GM21619 (cell line): ENCODE measurements around the gene SPDYC.

Source experiments
- ATAC-seq: cut with Tn5 transposase; IDR thresholded peaks from one replicate; pipeline ENCODE4 v1.9.1; 2021; ENCODE audit not compliant: unreplicated experiment

SPDYC gene

DNA sequence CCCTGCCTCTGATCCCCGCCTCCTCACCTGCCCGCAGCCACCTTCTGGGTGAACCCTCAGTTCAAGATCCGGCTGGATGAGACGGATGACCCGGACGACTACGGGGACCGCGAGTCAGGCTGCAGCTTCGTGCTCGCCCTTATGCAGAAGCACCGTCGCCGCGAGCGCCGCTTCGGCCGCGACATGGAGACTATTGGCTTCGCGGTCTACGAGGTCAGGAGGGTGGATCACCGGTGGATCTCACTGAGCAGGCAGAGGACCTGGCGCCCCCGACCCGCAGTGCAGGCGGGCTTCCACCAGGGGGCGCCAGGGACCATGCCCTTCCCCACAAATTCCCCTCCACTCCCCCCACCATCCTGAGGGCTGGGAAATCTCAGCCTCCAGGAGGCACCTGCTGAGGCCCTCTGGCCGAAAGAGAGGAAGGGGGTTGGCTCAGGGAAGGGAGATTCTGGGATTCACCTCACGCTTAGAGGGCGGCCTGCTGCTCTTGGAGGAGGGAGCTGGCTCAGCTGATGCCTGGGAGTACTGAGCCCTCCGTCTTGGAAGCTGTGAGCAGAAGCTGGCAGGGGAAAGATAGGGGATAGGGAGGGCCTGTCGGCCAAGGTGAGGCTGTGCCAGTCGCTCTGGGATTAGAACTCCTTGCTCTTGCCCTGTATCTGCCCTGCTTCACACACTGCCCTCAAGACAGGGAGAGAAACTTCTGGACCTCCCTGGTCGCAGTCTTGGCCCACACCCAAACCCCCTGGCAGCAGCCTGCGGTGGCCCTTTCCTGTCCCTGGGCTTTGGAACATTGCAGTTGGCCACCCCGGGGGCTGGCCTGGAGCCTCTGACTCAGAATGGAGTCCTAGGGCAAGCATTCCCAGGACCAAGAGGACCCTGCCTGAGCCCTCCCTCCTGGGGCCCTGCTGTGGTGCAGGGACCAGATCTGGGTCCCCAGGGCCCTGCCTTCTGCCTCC, 34.9 kb downstream of the SPDYC start:
- no peak for ATAC-seq

DNA sequence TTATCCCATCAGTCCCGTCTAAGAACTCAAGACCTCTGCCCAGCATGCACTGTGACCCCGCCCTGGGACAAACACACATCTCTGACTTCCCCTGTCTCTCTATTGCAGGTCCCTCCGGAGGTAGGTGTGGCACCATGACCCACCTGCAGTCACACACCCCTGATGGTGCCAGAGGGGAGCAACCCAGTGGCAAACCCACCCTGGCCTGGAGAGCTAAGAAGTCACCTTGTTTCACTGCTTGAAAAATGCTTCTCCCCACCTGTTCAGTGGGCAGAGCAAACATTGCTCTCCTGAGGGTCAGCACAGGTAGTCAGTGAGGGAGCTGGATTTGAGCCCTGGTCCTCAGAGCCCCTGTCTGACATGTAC, 35.6 kb downstream of the SPDYC start:
- no peak for ATAC-seq

DNA sequence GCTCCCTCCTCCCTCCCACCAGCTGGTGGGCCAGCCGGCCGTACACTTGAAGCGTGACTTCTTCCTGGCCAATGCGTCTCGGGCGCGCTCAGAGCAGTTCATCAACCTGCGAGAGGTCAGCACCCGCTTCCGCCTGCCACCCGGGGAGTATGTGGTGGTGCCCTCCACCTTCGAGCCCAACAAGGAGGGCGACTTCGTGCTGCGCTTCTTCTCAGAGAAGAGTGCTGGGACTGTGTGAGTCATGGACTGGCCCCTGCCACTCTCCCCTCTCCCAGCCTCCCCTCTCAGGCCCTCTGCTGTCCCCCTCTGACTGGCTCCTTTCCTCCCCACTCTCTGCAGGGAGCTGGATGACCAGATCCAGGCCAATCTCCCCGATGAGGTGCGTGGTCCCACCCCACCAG, 36.4 kb downstream of the SPDYC start:
- ATAC-seq, result no peak

DNA sequence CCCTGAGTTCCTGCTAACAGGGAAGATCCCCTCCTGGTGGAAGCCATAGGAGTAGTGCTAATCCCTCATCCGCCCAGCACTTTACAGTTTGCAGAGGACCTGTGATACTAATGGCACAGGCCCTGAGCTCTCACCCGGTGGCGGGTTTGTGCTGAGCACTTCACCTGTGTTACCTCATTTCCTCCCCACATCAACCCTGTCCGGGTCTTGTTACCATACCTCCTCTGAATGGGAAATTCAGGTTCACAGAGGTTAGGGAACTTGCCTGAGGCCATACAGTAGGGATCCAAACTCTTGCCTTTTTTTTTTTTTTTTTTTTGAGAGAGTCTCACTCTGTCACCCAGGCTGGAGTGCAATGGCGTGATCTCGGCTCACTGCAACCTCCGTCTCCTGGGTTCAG, 36.9 kb downstream of the SPDYC start:
- no peak for ATAC-seq

DNA sequence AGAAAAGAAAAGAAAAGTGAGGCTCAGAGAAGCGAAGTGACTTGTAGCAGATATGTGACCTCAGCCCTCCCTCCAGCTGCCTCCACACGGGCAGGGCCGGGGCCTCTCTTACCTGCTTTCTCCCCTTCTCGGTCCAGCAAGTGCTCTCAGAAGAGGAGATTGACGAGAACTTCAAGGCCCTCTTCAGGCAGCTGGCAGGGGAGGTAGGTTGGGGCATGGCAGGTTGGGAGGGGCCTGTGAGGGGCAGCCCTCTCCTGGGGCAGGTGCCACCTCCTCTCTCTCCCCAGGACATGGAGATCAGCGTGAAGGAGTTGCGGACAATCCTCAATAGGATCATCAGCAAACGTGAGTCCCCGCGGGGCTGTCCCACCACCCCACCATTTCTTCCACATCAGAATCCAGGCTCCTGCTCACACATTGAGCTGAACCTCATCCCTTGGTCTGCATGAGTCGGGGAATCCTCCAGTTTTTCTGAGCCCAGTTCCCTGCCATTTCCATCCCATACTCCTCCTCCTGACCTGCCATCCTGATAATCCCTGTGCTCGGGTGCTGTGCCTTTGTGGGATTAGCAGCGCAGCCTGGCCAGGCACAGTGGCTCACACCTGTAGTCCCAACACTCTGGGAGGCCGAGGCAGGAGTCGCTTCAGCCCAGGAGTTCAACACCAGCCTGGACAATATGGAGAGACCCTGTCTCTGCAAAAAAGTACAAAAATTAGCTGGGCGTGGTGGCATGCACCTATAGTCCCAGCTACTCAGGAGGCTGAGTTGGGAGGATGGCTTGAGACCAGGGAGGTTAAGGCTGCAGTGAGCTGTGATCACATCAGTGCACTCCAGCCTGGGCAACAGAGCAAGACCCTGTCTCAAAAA, 38.1 kb downstream of the SPDYC start:
- ATAC-seq, result no peak

DNA sequence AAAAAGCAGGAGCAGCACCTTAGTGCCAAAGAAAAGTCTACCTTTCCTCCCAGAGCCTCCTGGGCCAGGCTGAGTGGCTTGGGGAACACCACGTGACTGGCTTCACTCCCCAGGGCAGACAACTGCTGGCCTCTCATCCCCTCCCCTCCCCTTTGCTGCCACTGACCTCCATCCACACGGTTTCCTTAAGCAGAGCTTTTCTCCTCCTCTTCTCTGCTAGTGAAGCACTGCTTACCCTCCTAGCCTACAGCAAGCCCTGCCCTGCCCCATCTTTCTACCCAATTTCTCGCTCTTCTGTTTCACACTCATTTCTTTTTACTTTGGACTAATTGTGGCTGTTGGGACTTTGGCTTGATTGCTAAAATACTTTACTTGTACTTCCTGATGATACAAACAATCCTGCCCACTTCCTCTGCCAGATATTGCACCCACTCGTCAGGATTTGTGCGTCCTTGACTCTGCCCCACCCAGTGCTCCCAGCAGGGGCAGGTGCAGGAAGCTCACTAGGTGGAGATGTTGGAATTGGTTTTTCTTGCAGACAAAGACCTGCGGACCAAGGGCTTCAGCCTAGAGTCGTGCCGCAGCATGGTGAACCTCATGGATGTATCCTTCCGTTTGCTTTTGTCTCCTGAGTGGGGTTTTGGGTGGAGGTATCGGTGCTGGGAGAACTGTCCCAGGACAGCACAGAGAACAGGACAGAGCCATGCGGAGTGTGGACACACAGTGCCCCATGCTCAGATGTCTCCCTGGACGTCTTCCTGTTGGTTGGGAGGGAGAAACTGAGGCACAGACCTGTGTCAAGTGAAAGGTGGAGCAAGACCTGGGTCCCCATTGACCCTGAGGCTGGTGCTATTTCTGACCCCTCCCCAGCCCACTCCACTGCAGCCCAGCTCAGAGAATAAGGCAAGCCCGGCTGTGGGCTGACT, 39.0 kb downstream of the SPDYC start:
- ATAC-seq, result no peak

DNA sequence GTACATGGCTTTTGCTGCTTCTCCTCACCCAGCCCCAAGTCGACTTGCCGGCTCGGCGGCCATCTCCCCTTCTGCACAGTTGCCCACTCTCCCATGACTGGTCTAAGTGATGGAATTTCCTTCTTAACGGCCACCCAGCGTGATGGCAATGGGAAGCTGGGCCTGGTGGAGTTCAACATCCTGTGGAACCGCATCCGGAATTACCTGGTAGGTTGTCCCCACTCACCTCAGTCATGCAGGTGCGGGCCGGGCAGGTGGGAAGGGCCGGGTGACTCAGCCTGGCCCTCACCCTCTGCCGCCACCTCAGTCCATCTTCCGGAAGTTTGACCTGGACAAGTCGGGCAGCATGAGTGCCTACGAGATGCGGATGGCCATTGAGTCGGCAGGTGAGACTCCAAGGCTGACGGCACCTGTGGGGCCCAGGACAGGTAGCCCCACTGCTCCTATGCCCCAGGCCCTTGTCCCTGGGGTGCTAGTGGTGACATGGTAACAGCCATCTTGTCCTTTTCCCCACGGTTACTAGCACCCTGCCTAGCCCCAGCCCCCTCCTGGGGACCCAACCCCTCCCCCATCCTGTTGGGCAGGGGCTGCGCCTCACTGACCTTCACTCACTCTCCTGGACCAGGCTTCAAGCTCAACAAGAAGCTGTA, 39.8 kb downstream of the SPDYC start:
- no peak for ATAC-seq

DNA sequence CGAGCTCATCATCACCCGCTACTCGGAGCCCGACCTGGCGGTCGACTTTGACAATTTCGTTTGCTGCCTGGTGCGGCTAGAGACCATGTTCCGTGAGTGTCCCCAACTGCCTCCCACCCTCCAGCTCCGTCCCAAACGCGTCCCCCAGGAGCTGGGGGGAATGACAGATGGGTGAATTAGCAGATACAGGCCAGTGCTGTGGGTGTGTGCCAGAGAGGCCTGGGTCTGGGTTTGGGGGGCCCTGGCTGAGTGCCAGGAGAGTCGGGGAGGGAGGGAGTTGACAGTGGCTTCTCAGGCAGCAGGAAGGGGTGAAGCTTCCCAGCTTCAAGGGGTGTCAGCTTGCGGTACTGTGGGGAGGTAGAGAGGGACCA, 40.3 kb downstream of the SPDYC start:
- ATAC-seq, result no peak

DNA sequence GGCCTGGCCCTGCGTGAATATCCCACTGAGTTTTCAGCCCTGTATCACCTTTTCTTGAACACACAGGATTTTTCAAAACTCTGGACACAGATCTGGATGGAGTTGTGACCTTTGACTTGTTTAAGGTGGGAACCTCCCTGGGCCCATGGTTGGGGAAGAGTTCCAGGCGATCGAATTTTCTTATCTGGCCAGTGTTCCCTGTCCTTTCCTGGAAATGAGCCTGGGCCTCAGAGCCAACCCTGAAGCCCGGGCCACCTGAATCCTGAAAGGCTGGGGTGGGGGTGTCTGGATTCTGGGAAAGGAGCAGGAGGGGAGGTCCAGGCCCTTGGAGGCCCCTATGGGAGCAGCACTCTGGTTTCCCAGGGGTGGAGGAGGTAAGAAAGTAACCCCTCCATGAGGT, 40.7 kb downstream of the SPDYC start:
- no peak for ATAC-seq

DNA sequence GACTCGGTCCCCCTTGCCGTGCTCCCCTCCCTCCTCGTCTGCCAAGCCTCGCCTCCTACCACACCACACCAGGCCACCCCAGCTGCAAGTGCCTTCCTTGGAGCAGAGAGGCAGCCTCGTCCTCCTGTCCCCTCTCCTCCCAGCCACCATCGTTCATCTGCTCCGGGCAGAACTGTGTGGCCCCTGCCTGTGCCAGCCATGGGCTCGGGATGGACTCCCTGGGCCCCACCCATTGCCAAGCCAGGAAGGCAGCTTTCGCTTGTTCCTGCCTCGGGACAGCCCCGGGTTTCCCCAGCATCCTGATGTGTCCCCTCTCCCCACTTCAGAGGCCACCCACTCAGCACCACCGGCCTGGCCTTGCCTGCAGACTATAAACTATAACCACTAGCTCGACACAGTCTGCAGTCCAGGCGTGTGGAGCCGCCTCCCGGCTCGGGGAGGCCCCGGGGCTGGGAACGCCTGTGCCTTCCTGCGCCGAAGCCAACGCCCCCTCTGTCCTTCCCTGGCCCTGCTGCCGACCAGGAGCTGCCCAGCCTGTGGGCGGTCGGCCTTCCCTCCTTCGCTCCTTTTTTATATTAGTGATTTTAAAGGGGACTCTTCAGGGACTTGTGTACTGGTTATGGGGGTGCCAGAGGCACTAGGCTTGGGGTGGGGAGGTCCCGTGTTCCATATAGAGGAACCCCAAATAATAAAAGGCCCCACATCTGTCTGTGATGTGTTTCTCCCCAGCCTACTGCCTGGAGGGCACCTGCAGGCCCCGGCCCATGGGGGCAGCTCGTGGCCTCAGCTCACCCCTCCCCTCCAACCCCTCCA, 41.5 kb downstream of the SPDYC start:
- no peak for ATAC-seq

DNA sequence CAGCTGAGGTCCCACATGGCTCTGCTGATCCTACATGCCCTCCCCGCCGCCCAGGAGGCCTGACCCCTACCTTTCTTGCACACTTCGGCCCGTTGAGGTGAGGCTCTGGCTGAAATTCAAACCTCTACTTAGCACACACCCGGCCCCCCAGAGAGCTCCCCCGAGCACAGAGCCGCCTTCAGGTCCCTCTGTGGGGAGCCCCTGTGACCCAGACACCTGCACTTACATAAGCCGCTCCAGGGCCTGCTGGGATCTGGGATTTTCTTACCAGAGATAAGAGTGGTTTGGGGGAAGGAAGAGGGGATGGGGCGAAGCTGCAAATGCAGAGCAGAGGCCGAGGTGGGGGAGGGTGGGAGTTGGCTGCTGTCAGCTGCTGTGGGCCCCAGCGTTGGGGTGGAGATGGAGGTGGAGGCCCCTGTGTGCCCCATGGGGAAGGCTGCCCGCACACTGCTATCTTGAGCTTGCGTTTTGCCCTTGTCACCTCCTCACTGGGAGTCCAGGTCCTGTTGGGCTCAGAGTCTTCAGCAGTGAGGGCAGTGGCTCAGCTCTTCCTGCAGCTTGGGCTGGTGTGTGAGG, 42.3 kb downstream of the SPDYC start:
- no peak for ATAC-seq

DNA sequence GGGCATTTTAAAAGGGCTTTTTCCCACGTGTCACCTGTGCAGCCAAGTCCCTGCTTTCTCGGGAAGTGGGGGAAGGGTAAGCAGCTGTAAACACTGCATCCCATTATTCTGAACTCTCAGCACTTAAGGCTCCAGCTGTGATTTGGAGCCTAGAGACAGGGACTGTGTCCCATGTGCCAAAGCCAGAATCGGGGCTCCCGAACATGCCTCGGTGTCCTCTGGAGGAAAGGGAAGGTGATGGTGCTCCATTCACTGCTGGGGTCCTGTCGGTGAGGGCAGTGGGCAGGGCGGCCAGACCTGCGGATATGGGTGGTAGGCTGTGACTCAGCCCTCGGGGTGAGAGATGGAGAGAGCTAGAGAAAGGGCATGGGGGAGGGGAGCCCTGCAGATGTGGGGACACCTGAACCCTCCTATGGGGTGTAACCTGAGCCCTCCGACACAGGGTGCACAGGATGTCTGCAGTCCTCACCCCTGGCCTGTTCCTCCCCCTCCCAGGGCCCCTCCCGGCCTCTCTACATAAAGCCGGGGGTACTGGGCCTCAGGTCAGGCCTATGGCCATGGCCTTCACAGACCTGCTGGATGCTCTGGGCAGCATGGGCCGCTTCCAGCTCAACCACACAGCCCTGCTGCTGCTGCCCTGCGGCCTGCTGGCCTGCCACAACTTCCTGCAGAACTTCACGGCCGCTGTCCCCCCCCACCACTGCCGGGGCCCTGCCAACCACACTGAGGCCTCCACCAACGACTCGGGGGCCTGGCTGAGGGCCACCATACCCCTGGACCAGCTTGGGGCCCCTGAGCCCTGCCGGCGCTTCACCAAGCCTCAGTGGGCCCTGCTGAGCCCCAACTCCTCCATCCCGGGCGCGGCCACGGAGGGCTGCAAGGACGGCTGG, 43.5 kb downstream of the SPDYC start:
- no peak for ATAC-seq

DNA sequence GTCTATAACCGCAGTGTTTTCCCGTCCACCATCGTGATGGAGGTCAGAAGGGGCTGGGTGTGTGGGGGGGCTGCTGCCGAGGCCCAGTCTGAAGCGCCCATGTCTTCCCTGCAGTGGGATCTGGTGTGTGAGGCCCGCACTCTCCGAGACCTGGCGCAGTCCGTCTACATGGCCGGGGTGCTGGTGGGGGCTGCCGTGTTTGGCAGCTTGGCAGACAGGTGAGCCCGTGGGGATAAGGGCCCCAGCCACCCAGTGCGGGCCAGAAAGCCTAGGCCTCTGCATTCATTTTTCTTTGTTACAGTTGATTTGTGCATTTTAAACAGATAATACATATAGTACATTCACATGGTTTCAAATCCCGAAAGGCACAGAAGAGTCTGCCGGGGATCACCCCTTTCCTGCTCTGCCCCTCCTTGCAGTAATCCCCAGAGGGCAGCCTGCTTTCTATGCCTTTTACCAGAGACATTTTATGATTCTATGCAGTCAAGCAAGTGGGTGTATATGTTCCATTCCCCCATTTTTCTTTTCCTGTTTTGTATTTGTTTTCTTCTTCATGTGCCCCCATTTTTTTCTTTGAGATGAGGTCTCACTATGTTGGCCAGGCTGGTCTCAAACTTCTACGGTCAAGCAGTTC, 44.3 kb downstream of the SPDYC start:
- ATAC-seq, result no peak

DNA sequence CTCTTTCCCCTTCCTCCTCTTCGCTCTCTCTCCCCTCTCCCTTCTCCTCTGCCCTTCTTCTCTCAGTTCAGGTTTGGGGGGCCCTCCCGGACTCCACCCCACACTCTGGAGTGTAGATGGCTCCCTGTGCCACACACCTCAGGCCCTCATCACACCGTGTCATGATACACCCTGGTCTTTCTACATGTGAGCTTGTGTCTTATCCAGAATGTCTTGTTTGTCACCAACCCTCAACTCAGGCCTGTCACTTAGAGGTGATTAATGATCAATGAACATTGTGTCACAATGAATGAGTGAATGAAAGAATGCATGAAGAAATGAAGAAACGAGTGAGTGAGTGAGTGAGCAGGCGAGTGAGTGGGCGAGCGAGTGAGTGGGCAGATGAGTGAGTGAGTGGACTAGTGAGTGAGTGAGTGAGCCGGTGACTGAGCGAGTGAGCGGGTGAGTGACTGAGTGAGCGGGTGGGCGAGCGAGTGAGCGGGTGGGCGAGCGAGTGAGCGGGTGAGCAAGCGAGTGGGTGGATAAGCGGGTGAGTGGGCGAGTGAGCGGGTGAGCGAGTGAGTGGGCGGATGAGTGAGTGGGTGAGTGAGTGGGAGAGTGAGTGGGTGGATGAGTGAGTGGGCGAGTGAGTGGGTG, 45.5 kb downstream of the SPDYC start:
- ATAC-seq, result no peak

DNA sequence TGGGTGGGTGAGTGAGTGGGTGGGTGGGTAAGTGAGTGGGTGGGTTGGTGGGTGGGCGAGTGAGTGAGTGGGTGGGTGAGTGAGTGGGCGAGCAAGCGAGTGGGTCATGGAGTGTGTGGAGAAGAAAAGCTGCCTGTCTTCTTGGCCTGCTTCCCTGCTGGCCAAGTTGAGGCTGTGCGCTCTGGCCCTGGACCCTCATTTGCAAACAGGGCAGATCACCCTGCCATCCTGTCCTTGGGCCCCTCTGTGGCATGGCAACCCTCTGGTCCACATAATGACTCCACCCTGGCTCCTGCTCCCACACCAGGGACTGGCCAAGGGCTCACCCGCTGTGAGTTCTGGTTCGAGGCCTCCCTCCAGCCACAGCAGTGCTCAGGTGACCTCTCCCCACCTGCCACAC, 46.8 kb downstream of the SPDYC start:
- ATAC-seq, result no peak

DNA sequence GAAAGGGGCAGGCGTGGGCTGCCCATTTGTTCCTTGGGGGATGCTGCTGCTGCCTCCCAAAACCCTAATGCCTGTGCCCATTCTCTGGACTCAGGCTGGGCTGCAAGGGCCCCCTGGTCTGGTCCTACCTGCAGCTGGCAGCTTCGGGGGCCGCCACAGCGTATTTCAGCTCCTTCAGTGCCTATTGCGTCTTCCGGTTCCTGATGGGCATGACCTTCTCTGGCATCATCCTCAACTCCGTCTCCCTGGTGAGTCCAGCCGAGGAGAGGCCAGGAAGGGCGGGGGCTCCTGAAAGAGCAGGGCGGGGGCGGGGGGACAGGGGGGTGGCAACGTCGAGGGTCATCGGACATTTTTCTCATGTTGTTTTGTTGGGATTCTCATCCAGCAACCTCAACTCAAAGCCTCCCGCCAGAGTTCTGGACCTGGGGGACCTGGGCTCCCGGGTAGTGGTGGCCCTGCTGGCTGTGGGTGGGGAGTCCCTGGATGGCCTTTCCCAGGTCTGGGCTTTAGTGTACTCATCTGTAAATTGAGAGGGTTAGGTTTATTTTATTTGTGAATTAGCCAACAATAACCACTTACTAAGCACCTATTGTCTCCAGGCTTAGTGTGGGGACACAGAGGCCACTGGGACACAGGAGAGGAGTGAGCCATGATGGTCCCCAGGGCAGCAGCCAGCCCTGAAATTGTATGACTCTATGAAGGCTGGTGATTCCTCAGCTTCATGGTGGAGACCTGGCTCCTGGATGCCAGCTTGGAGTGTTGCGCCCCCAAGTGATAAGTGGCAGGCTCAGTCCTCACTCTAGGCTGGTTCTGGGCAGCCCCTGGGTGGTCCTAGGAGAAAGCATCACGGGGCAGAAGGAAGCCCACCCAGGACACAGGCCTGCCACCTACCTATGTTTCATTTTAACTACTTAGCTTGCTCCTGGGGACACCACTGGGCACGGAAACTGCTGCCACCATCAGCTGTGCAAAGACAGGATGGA, 47.7 kb downstream of the SPDYC start:
- ATAC-seq, result no peak
